CD4-positive, CD25-positive, alpha-beta regulatory T cell (primary cell): ENCODE measurements around the gene CTPS2. TPM values are rescaled to one million over a fixed set of nuclear protein-coding genes. Genes with fewer than 3 reads are reported as not detected.
A peak's percentile ranks its signal among the peaks of the same experiment; 100 is the strongest.

Source experiments
- ATAC-seq, 2 donors: fragments of 150-1000 bp; cut with Tn5 transposase; one replicate each; pipeline ENCODE4 v1.10.0; 2021; ENCODE audit warnings: low read depth in 2 of 2, moderate number of reproducible peaks in 2 of 2, moderate library complexity in 1 of 2
- DNase-seq, 3 donors: peaks; one replicate each; pipeline versions ENCODE4 v3.0.0 to v3.0.0-alpha.2; 2012 to 2022; ENCODE audit warnings: mixed read lengths in 1 of 3
- H3K27ac ChIP-seq: one replicate; pipeline ENCODE4 v1.7.0; 2013; ENCODE audit warnings: mild to moderate bottlenecking, low read length; ENCODE audit not compliant: insufficient read depth, poor library complexity, severe bottlenecking
- H3K27me3 ChIP-seq: one replicate; pipeline ENCODE4 v1.7.0; 2013; ENCODE audit warnings: low read length; ENCODE audit not compliant: control insufficient read depth, insufficient read depth
- H3K36me3 ChIP-seq: one replicate; pipeline ENCODE4 v1.7.0; 2013; ENCODE audit warnings: mild to moderate bottlenecking, low read length, moderate library complexity; ENCODE audit not compliant: control insufficient read depth, insufficient read depth
- H3K4me1 ChIP-seq: 2 replicates; pipeline ENCODE4 v1.7.0; 2013; ENCODE audit warnings: mild to moderate bottlenecking, low read length; ENCODE audit not compliant: insufficient read depth, control insufficient read depth, poor library complexity, severe bottlenecking
- H3K4me3 ChIP-seq: one replicate; pipeline ENCODE4 v1.7.0; 2013; ENCODE audit warnings: low read depth, mild to moderate bottlenecking, low read length, moderate library complexity
- H3K9me3 ChIP-seq, 2 experiments: 1 replicate in 1 of 2; 2 replicates in 1 of 2; pipeline ENCODE4 v1.7.0; 2013; ENCODE audit warnings: low read length in 2 of 2, mild to moderate bottlenecking in 1 of 2, moderate library complexity in 1 of 2; ENCODE audit not compliant: control insufficient read depth in 2 of 2
- H3K27ac Mint-ChIP-seq, 3 donors: one replicate each; pipeline ENCODE4 v1.8.0; 2020 to 2022; ENCODE audit warnings: mild to moderate bottlenecking in 3 of 3, mixed read lengths in 3 of 3, moderate library complexity in 2 of 3
- H3K27me3 Mint-ChIP-seq: one replicate; pipeline ENCODE4 v1.8.0; 2022; ENCODE audit warnings: mild to moderate bottlenecking, mixed read lengths
- H3K36me3 Mint-ChIP-seq: one replicate; pipeline ENCODE4 v1.8.0; 2020; ENCODE audit warnings: mixed read lengths
- H3K4me1 Mint-ChIP-seq, 4 donors: one replicate each; pipeline ENCODE4 v1.8.0; 2020 to 2022; ENCODE audit warnings: mixed read lengths in 4 of 4, mild to moderate bottlenecking in 1 of 4
- H3K4me3 Mint-ChIP-seq, 4 donors: one replicate each; pipeline ENCODE4 v1.8.0; 2020 to 2022; ENCODE audit warnings: mild to moderate bottlenecking in 4 of 4, mixed read lengths in 4 of 4, moderate library complexity in 3 of 4
- H3K9me3 Mint-ChIP-seq, 7 donors: one replicate each; pipeline ENCODE4 v1.8.0; 2020 to 2022; ENCODE audit warnings: mixed read lengths in 7 of 7, mild to moderate bottlenecking in 3 of 7, moderate library complexity in 2 of 7
- polyA plus RNA-seq, 4 donors: library from polyadenylated mRNA; unstranded; fragments of 300-500 nt; fragmentation: Illumina TruSeq; gene quantifications; one replicate each; pipeline ENCODE4 v1.2.3, GENCODE V29; 2021
- total RNA-seq: library from RNA; stranded (reverse); gene quantifications from one replicate; pipeline ENCODE4 v1.2.3, GENCODE V29; 2022

The CTPS2 gene
- total and polyA plus RNA-seq, 5 donors from 2014 or later, result 3.7 to 4.8 (median 4.5) TPM

- H3K27me3 Mint-ChIP-seq, result no peaks in the 10 kb centered on the region
- peaks cover 20% of the 10 kb centered on the region for H3K4me1 ChIP-seq
- H3K36me3 ChIP-seq, result no peaks in the 10 kb centered on the region
- ATAC-seq (no peak), DNase-seq (no peak)
- peak overlapping the region; percentile 66 to 89 (median 86) for H3K4me3 Mint-ChIP-seq
- peak overlapping the region; percentile 80 to 90 (median 87) for H3K27ac Mint-ChIP-seq
- H3K36me3 Mint-ChIP-seq, result no peaks in the 10 kb centered on the region
- H3K9me3 Mint-ChIP-seq, result peaks cover 0 to 3% (median 0%) of the 10 kb centered on the region in 7 donors
- no peaks in the 10 kb centered on the region for H3K27me3 ChIP-seq
- H3K27ac ChIP-seq, result peak overlapping the region; percentile 47
- H3K9me3 ChIP-seq, result no peaks in the 10 kb centered on the region
- peak overlapping the region; percentile 41 for H3K4me3 ChIP-seq
- peaks cover 1 to 13% (median 5%) of the 10 kb centered on the region in 4 donors for H3K4me1 Mint-ChIP-seq
Measured at GRCh38 chrX:16711219-16711811, 1.2 kb downstream of the CTPS2 start.

DNA sequence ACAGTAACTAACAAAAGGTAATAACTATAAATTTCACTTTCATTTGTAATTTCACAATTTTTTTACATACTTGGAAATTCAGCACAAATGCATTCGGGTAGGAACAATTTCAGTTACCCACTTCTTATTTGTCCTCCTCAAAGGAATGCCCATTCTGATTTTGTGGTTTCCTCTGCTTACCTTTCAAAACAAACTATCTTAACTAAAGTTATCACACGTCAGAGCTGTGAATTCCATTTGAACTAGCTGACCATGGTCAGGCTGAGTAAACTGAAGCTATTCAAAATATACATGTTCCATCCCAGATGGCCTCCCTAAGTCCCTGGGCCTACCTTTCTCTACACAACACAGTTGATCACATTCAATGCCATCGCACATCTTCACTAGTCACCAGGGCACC lies 4.5 kb downstream of the CTPS2 start:
- ATAC-seq, result no peak
- Histone ChIP-seq H3K4me1 (peaks cover 18% of the 10 kb centered on the region), H3K4me3 (no peak overlapping the region), H3K36me3 (no peaks in the 10 kb centered on the region), H3K27me3 (no peaks in the 10 kb centered on the region), H3K27ac (no peak overlapping the region), H3K9me3 (no peaks in the 10 kb centered on the region)
- Mint-ChIP-seq H3K9me3 (peaks cover 0 to 3% (median 0%) of the 10 kb centered on the region in 7 donors), H3K27me3 (no peaks in the 10 kb centered on the region), H3K27ac (no peak overlapping the region), H3K4me3 (no peak overlapping the region), H3K36me3 (no peaks in the 10 kb centered on the region), H3K4me1 (peaks cover 1 to 11% (median 5%) of the 10 kb centered on the region in 4 donors)
- no peak for DNase-seq

- Histone ChIP-seq H3K4me1 (no peaks in the 10 kb centered on the region), H3K27me3 (no peaks in the 10 kb centered on the region), H3K27ac (no peak overlapping the region), H3K9me3 (no peaks in the 10 kb centered on the region), H3K4me3 (no peak overlapping the region), H3K36me3 (no peaks in the 10 kb centered on the region)
- no peak for DNase-seq
- no peaks in the 10 kb centered on the region for H3K36me3 Mint-ChIP-seq
- no peaks in the 10 kb centered on the region for H3K4me1 Mint-ChIP-seq
- H3K9me3 Mint-ChIP-seq, result peaks cover 0 to 3% (median 0%) of the 10 kb centered on the region in 7 donors
- no peak overlapping the region for H3K4me3 Mint-ChIP-seq
- H3K27ac Mint-ChIP-seq, result no peak overlapping the region
- H3K27me3 Mint-ChIP-seq, result no peaks in the 10 kb centered on the region
- ATAC-seq, result no peak
Measured at GRCh38 chrX:16705370-16705769, 7.1 kb downstream of the CTPS2 start.

GRCh38 chrX:16702700-16703599 lies 9.5 kb downstream of the CTPS2 start:
- no peak overlapping the region for H3K27ac ChIP-seq
- H3K36me3 Mint-ChIP-seq, result no peaks in the 10 kb centered on the region
- no peaks in the 10 kb centered on the region for H3K9me3 Mint-ChIP-seq
- H3K9me3 ChIP-seq, result no peaks in the 10 kb centered on the region
- DNase-seq (no peak), ATAC-seq (no peak)
- H3K36me3 ChIP-seq, result no peaks in the 10 kb centered on the region
- no peak overlapping the region for H3K27ac Mint-ChIP-seq
- no peak overlapping the region for H3K4me3 ChIP-seq
- H3K4me1 Mint-ChIP-seq, result no peaks in the 10 kb centered on the region
- H3K27me3 ChIP-seq, result no peaks in the 10 kb centered on the region
- H3K4me1 ChIP-seq, result no peaks in the 10 kb centered on the region
- H3K27me3 Mint-ChIP-seq, result no peaks in the 10 kb centered on the region
- no peak overlapping the region for H3K4me3 Mint-ChIP-seq

DNA sequence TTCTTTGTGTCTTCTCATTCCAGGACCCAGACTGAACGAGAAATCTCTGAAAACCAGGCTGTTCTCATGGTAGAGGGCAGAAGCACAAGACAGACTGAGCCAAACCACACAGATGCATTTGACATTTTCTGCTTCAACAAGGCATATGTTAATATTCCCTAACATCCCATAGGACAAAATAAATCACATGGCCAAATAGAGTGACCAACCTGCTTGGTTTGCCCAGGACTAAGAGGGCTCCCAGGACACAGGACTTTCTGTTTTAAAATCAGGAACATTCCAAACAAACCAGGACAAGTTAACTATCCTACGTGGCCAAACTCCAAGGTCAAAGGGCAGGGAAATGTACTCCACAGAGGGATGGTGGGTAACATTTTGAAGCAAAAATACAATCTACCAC lies 11.7 kb downstream of the CTPS2 start:
- ATAC-seq (no peak), DNase-seq (no peak)
- H3K27me3 ChIP-seq, result no peaks in the 10 kb centered on the region
- Mint-ChIP-seq H3K9me3 (no peaks in the 10 kb centered on the region), H3K4me3 (no peak overlapping the region), H3K4me1 (no peaks in the 10 kb centered on the region), H3K27ac (no peak overlapping the region), H3K27me3 (no peaks in the 10 kb centered on the region), H3K36me3 (no peaks in the 10 kb centered on the region)
- no peak overlapping the region for H3K27ac ChIP-seq
- no peaks in the 10 kb centered on the region for H3K4me1 ChIP-seq
- H3K4me3 ChIP-seq, result no peak overlapping the region
- no peaks in the 10 kb centered on the region for H3K9me3 ChIP-seq
- no peaks in the 10 kb centered on the region for H3K36me3 ChIP-seq

GRCh38 chrX:16699389-16699788 lies 13.1 kb downstream of the CTPS2 start:
- Histone ChIP-seq H3K9me3 (no peaks in the 10 kb centered on the region), H3K27me3 (no peaks in the 10 kb centered on the region), H3K4me3 (no peak overlapping the region), H3K27ac (no peak overlapping the region), H3K36me3 (no peaks in the 10 kb centered on the region), H3K4me1 (no peaks in the 10 kb centered on the region)
- H3K4me3 Mint-ChIP-seq, result no peak overlapping the region
- no peak for ATAC-seq
- no peaks in the 10 kb centered on the region for H3K27me3 Mint-ChIP-seq
- H3K36me3 Mint-ChIP-seq, result no peaks in the 10 kb centered on the region
- DNase-seq, result no peak
- no peaks in the 10 kb centered on the region for H3K9me3 Mint-ChIP-seq
- no peak overlapping the region for H3K27ac Mint-ChIP-seq
- H3K4me1 Mint-ChIP-seq, result no peaks in the 10 kb centered on the region

- H3K9me3 Mint-ChIP-seq, result no peaks in the 10 kb centered on the region
Measured at GRCh38 chrX:16696956-16697355, 15.5 kb downstream of the CTPS2 start.

More at GRCh38 chrX:16696956-16697355, 15.5 kb downstream of the CTPS2 start:
- Mint-ChIP-seq H3K27me3 (no peaks in the 10 kb centered on the region), H3K27ac (no peak overlapping the region), H3K4me3 (no peak overlapping the region), H3K4me1 (no peaks in the 10 kb centered on the region), H3K36me3 (peaks cover 4% of the 10 kb centered on the region)
- H3K36me3 ChIP-seq, result no peaks in the 10 kb centered on the region
- DNase-seq, result no peak
- no peak for ATAC-seq
- no peak overlapping the region for H3K4me3 ChIP-seq
- no peak overlapping the region for H3K27ac ChIP-seq
- H3K27me3 ChIP-seq, result no peaks in the 10 kb centered on the region
- H3K9me3 ChIP-seq, result no peaks in the 10 kb centered on the region
- no peaks in the 10 kb centered on the region for H3K4me1 ChIP-seq
